HG02870 (cell line): ENCODE data around the gene DCLRE1B.

Experiments
- ATAC-seq: cut with Tn5 transposase; IDR thresholded peaks from one replicate; pipeline ENCODE4 v1.9.1; 2021; ENCODE audit warnings: mild to moderate bottlenecking, moderate library complexity; ENCODE audit not compliant: unreplicated experiment

DCLRE1B gene

DNA sequence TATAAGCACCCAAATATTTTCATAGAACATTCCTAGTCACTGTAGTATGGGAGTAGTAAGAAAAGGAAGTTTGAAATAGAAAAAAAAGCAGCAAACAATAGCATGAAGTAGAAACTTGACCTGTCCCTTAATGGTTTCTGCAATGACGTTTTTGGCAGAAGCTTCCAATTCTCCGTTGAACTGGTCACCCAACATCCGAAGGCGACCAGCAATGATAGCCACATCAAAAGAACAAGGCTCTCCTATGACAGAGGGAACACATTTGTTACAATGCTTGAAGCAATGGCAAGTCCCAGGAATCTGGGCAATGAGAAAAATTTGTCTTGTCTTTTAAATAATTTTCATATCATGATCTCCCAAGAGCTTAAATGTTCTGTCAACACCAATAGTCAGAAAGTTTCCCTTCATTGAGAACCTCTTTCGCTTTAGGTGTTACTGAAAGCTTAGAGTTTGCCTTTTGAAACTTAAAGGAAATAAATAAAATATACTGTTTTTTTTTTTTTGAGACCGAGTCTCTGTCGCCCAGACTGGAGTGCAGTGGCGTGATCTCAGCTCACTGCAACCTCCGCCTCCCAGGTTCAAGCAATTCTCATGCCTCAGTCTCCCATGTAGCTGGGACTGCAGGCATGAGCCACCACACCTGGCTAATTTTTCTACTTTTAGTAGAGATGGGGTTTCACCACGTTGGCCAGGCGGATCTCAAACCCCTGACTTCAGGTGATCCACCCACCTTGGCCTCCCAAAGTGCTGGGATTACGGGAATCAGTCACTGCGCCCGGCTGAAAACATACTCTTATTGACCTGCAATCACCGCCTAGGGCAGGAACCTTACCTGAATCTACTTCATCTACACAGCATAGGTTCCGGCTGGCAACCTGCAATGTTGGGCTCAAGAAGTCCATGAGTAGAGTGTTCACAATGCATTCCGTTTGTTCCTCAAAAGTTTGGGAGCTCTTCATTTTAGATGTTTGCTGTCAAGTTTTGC lies 18.4 kb upstream of the DCLRE1B start:
- no peak for ATAC-seq

- no peak for ATAC-seq
Measured at GRCh38 chr1:113887402-113888175, 17.5 kb upstream of the DCLRE1B start, which contains the start of gene BCL2L15. Gene BCL2L15 (minus strand): TSS chr1:113887581. CDS start chr1:113887375, 206 bp downstream.

DNA sequence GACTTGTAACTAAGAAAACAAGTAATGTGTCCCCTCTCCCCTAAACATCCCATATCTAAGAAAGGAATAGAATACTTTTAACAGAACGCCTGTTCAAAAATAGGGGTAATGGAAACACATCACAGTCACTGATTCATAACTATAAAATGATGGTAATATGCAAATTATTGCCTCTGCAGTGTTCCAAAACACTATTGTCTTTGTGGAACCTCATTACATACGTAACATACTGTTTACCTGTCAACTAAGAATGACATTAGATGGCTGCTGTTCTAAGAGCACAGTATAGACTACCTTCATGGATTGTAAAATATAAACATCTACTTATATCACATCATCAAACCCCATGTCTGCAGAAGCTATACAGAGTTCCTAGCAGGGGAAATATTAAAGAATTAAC lies 14.3 kb upstream of the DCLRE1B start:
- no peak for ATAC-seq

- no peak for ATAC-seq
Measured at GRCh38 chr1:113891631-113892220, 13.4 kb upstream of the DCLRE1B start.

GRCh38 chr1:113893267-113893666 lies 11.9 kb upstream of the DCLRE1B start:
- ATAC-seq: no peak

DNA sequence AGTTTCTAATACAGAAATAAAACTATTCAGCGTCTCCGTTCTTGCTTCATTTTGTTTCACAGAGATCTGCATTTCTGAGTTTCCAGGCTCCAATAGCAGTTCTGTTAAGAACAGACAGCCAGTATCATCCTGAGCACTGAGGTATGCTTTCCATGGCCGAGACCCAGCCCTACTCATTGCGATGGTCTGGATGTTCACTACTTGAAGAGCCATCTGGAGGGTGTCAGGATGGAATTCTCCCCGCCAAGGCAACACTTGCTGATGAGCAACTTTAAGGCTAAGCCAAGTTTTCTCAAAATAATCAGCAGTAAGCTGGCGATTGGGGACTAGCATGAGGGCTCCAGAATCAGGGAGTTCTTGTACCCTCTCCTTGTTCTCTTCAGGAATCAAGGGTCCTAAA lies 10.0 kb upstream of the DCLRE1B start:
- ATAC-seq: no peak

- ATAC-seq: no peak
Measured at GRCh38 chr1:113895961-113896360, 9.2 kb upstream of the DCLRE1B start.

- no peak for ATAC-seq
Measured at GRCh38 chr1:113898241-113898814, 6.8 kb upstream of the DCLRE1B start.

DNA sequence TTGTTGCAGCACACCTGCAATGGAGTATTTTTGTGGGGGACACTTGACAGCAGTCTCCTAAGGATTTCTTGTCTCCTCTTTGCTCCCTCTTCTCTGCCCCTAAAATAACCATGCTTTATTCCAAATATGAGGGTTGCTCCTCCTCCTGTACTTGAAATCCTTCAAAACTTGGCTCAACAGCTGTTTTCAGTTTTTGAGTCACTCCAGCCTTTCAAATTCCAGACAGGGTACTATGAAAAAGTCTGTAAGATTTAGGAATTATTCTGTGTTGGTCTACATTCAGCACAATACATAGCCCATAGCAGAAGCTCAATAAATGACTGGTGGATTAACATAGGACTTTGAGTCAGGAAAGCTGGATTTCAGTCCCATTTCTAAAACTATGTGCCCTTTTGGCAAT lies 6.0 kb upstream of the DCLRE1B start:
- ATAC-seq: no peak

DNA sequence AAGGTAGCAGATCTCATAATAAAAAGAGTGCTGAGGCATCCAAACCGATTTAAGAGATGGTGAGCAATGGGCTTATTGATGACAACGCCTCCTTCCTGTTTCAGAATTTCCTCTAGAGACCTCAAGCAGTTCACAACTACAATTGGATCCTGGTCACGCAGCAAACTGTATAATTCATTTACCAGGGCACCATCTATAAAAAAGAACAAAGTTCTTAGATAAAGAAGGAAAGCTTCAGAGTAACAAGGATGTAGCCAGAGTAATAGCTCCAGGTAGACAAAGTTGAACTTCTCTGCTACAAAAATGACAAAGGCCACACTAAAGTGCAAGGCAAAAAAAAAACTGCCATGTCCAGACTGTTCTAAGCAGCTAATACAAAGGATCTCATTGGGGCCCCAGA lies 3.9 kb upstream of the DCLRE1B start:
- no peak for ATAC-seq

- no peak for ATAC-seq
Measured at GRCh38 chr1:113903501-113904292, 1.4 kb upstream of the DCLRE1B start.

DNA sequence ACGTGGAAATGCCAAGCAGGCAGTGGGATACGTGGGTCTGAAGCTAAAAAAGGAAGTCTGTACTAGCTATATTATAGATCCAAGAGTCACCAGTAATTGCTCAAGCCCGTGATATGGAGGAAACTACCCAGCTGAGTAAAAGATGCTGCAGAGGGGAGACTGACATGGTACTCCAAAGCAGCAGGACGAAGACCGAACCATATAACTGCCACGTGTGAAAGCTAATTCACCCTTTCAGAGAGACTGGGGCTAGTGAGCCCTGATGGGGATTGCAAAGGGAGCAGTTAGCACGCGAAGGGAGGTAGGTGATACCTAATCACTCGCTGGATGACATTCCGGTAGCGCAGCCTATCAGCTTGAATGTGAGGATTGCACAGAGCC lies 843 bp upstream of the DCLRE1B start:
- ATAC-seq: peak; percentile 26

DNA sequence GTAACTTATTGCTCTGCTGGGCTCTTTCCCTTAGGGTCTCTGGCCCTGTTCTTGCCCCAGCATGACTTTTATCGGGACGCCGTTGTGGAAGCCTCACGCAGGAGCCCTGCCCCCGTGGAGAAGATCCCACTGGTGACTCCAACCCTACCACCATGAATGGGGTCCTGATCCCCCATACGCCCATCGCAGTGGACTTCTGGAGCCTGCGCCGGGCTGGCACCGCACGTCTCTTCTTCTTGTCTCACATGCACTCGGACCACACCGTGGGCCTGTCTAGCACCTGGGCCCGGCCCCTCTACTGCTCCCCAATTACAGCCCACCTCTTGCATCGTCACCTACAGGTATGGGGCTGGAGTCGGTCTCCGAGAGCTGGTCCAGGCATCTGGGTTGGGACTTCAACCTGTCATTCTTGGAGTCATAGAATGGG lies 322 bp downstream of the DCLRE1B start:
- no peak for ATAC-seq

DNA sequence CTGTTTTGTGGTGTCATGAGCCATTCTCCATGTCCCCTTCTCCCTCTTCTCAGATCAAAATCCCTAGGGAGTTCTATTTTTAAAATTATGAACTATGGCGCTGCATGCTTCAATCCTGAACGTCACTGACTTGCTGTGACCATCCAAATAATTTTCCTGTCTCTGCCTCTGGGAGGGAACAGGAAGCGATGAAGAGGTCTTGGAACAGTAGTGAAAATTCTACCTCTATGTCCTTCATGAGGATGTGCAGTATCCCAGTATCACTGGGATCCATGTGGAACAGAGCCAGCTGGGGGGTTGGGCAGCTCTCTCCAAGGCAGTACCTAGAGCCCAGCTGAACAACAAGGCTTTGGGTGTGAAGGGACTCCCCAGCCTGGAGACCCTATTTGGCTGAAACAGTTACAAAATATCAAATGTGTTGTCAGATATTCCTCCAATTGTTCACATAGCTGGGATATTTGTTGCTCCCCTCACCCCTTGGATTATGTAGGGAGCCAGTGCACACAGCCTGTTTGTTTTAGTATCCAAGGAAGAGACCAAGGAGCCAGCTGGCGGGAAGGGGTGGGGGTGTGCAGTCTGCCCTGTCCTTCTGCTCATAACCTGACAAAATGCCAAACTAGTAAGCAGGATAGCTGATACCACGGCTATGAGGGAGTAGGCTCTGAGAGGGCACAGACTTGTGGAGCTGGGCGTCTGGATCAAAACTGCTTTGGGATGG lies 7.6 kb downstream of the DCLRE1B start:
- ATAC-seq: no peak

- ATAC-seq: no peak
Measured at GRCh38 chr1:113913312-113913668, 8.2 kb downstream of the DCLRE1B start.

- ATAC-seq: no peak
Measured at GRCh38 chr1:113913887-113914664, 8.9 kb downstream of the DCLRE1B start.

- ATAC-seq: no peak
Measured at GRCh38 chr1:113916974-113917373, 11.8 kb downstream of the DCLRE1B start.

GRCh38 chr1:113917400-113918082 lies 12.4 kb downstream of the DCLRE1B start:
- ATAC-seq: no peak
